Panc1 (cell line): ENCODE results near the gene EPN1. TPM values are rescaled to one million over a fixed set of nuclear protein-coding genes. Genes with fewer than 3 reads are reported as not detected.
A peak's percentile ranks its signal among the peaks of the same experiment; 100 is the strongest.

Experiments
- ATAC-seq: fragments of 200-7000 bp; cut with Tn5 transposase; 2 replicates; pipeline ENCODE4 v1.9.1; 2020; ENCODE audit warnings: mild to moderate bottlenecking, moderate library complexity
- BruUV-seq: library from RNA; stranded (reverse); fragments of 400-500 nt; replicated peaks from 2 replicates; lab custom pipeline; 2021; lab: Mats Ljungman, UMichigan
- CTCF ChIA-PET: fragments of 300-600 bp; sonication (Branson Sonifier 250); formaldehyde crosslinking; loops from one replicate; lab custom pipeline; 2022; ENCODE audit warnings: antibody characterized with exemption; lab: Charles Lee
- POLR2A ChIA-PET: fragments of 300-600 bp; sonication (Branson Sonifier 250); formaldehyde crosslinking; loops from one replicate; lab custom pipeline; 2022; ENCODE audit warnings: antibody characterized with exemption; lab: Charles Lee
- DNase-seq: peaks from one replicate; pipeline ENCODE4 v3.0.0-alpha.2; 2010; ENCODE audit warnings: low read depth, low spot score
- H3K27ac ChIP-seq: 2 replicates; pipeline ENCODE4 v1.5.1; 2011; ENCODE audit warnings: mild to moderate bottlenecking, low read length, inconsistent platforms
- H3K27me3 ChIP-seq: fragments of 200-500 bp; sonication (Bioruptor generic); 2 replicates; pipeline ENCODE4 v1.6.0; 2014; ENCODE audit warnings: low read length, inconsistent platforms; ENCODE audit not compliant: control insufficient read depth, insufficient read depth
- H3K36me3 ChIP-seq: fragments of 200-500 bp; sonication (Bioruptor generic); 2 replicates; pipeline ENCODE4 v1.5.1; 2014; ENCODE audit warnings: inconsistent platforms, mild to moderate bottlenecking, low read length, moderate library complexity; ENCODE audit not compliant: control insufficient read depth, insufficient read depth
- H3K4me1 ChIP-seq: 2 replicates; pipeline ENCODE4 v1.5.1; 2011; ENCODE audit warnings: inconsistent platforms, mild to moderate bottlenecking, low read length, moderate library complexity; ENCODE audit not compliant: control insufficient read depth, insufficient read depth
- H3K4me3 ChIP-seq, 2 experiments: 2 replicates each; pipeline ENCODE4 v1.5.1; 2011 to 2012; ENCODE audit warnings: low read depth in 2 of 2, low read length in 2 of 2, mild to moderate bottlenecking in 2 of 2, inconsistent platforms in 1 of 2, moderate library complexity in 1 of 2
- H3K9me3 ChIP-seq: fragments of 200-500 bp; sonication (Bioruptor generic); 2 replicates; pipeline ENCODE4 v1.5.1; 2014; ENCODE audit warnings: low read depth, mild to moderate bottlenecking, inconsistent platforms, low read length, moderate library complexity; ENCODE audit not compliant: control insufficient read depth, insufficient read depth
- CTCF ChIP-seq: fragments of 450-650 bp; IDR thresholded peaks from 2 replicates; pipeline ENCODE4 v1.5.1; 2017; ENCODE audit warnings: mild to moderate bottlenecking
- POLR2AphosphoS5 ChIP-seq: IDR thresholded peaks from 2 replicates; pipeline ENCODE4 v1.6.1; 2012; ENCODE audit warnings: mild to moderate bottlenecking, low read depth, low read length, moderate library complexity
- REST ChIP-seq, 2 experiments: IDR thresholded peaks; 2 replicates each; pipeline ENCODE4 v1.6.1; 2011 to 2012; ENCODE audit warnings: low read depth in 2 of 2, control low read depth in 1 of 2, low read length in 1 of 2, mild to moderate bottlenecking in 1 of 2, moderate library complexity in 1 of 2; ENCODE audit not compliant: insufficient read depth in 1 of 2
- SIN3A ChIP-seq: IDR thresholded peaks from 2 replicates; pipeline ENCODE4 v1.6.1; 2012; ENCODE audit warnings: low read depth, mild to moderate bottlenecking, low read length, moderate library complexity, borderline replicate concordance; ENCODE audit not compliant: insufficient read depth
- TCF7L2 ChIP-seq: IDR thresholded peaks from 2 replicates; pipeline ENCODE4 v1.6.1; 2011; ENCODE audit warnings: mild to moderate bottlenecking, low read depth, low read length, inconsistent platforms
- in situ Hi-C: cut with HindIII; loops from 2 replicates; pipeline ENCODE4 v1.10.0; 2016; ENCODE audit warnings: low sequenced_read_pairs, low pct_unique_long_range_greater_than_20kb
- intact Hi-C: fragments of 100-400 bp; cut with micrococcal nuclease; formaldehyde crosslinking; loops from one replicate; pipeline ENCODE4 v1.10.0; 2022; ENCODE audit not compliant: unreplicated experiment
- total RNA-seq: library from RNA; stranded (reverse); gene quantifications from one replicate; pipeline ENCODE4 v1.2.1, GENCODE V29; 2021; ENCODE audit not compliant: unreplicated experiment

EPN1 gene
- total RNA-seq, 1 experiment from 2014 or later: 361 TPM

- Histone ChIP-seq H3K4me3 (peak within 1 kb of the TSS; percentile 63 to 93), H3K27ac (peak within 1 kb of the TSS; percentile 92), H3K36me3 (peaks cover 13% of the 10 kb centered on the region), H3K27me3 (no peaks in the 10 kb centered on the region), H3K9me3 (no peaks in the 10 kb centered on the region), H3K4me1 (peaks cover 43% of the 10 kb centered on the region)
- DNase-seq (no peak), ATAC-seq (peak; percentile 71)
- intact Hi-C loops: no loop called here
- TF ChIP-seq CTCF: no peak
- no peak for TF ChIP-seq TCF7L2
- TF ChIP-seq REST (IDR thresholded peaks at IDR 0.05; ENCODE audit: insufficient read depth in 1 of 2, low read depth in 2 of 2, low read length in 1 of 2): 0 out of 4 replicates have a peak, but pooled peaks of 1 of the 2 experiments have one; percentile 28
- TF ChIP-seq POLR2AphosphoS5: no peak; the same call in 1 of the 2 replicates
- 0 out of 2 replicates have a peak, but pooled peaks have one; percentile 30 for TF ChIP-seq SIN3A
- CTCF ChIA-PET: no interaction called here
- POLR2A ChIA-PET: no interaction called here
- no TSS peak for BruUV-seq
- in situ Hi-C loops: no loop called here
Measured at GRCh38 chr19:55640577-55641425, 34.2 kb upstream of the EPN1 start, which contains the start of gene ZNF580. TSS of gene ZNF580 (plus strand) at chr19:55641002. CDS start at chr19:55642509, 1,507 bp downstream.

GRCh38 chr19:55641426-55642152 is 33.4 kb upstream of the EPN1 start:
- peak; percentile 13 for ATAC-seq

More at GRCh38 chr19:55641426-55642152, 33.4 kb upstream of the EPN1 start:
- no peaks in the 10 kb centered on the region for H3K27me3 ChIP-seq
- POLR2A ChIA-PET: no interaction called here
- H3K4me1 ChIP-seq: peaks cover 36% of the 10 kb centered on the region
- intact Hi-C loops (no loop called here), in situ Hi-C loops (no loop called here)
- H3K36me3 ChIP-seq: peaks cover 13% of the 10 kb centered on the region
- CTCF ChIA-PET: no interaction called here
- H3K9me3 ChIP-seq: no peaks in the 10 kb centered on the region
- no TSS peak for BruUV-seq
- no peak for DNase-seq
- peak overlapping the region; percentile 92 for H3K27ac ChIP-seq
- H3K4me3 ChIP-seq: peak overlapping the region; percentile 63 to 93
- TF ChIP-seq REST (IDR thresholded peaks at IDR 0.05; ENCODE audit: insufficient read depth in 1 of 2, low read depth in 2 of 2, low read length in 1 of 2) (no peak), POLR2AphosphoS5 (0 out of 2 replicates have a peak, but pooled peaks have one; percentile 44)
